IMR-90 (cell line): Measurements from ENCODE around the gene RAB11A. TPM values are rescaled to one million over a fixed set of nuclear protein-coding genes. Genes with fewer than 3 reads are reported as not detected.

Source experiments
- ATAC-seq: fragments of 200-7000 bp; cut with Tn5 transposase; 2 replicates; pipeline ENCODE4 v1.9.1; 2020; ENCODE audit warnings: low read depth, mild to moderate bottlenecking, moderate library complexity
- BruUV-seq: library from RNA; stranded (reverse); fragments of 400-500 nt; replicated peaks from 2 replicates; lab custom pipeline; 2021; lab: Mats Ljungman, UMichigan
- CTCF ChIA-PET: fragments of 300-600 bp; formaldehyde crosslinking; extraction: SDS; loops from one replicate; lab custom pipeline; 2021; ENCODE audit warnings: antibody characterized with exemption; lab: Yijun Ruan, JAX
- POLR2A ChIA-PET: fragments of 300-600 bp; sonication (Branson Sonifier 250); formaldehyde crosslinking; loops from one replicate; lab custom pipeline; 2022; ENCODE audit warnings: antibody characterized with exemption; ENCODE audit not compliant: unreplicated experiment; lab: Charles Lee
- DNase-seq: peaks from one replicate; pipeline ENCODE4 v3.0.0; 2013
- H2AFZ ChIP-seq: replicated peaks from 2 replicates; pipeline ENCODE3; 2013; ENCODE audit warnings: low read length, mild to moderate bottlenecking; ENCODE audit not compliant: poor library complexity
- H2AK5ac ChIP-seq: 2 replicates; pipeline ENCODE4 v1.6.1; 2013; ENCODE audit warnings: low read depth, low read length, inconsistent platforms
- H2AK9ac ChIP-seq: replicated peaks from 2 replicates; pipeline ENCODE3; 2013; ENCODE audit warnings: mild to moderate bottlenecking, low read depth, low read length, moderate library complexity; ENCODE audit not compliant: poor library complexity
- H2BK120ac ChIP-seq: 2 replicates; pipeline ENCODE4 v1.6.1; 2013; ENCODE audit warnings: low read depth, low read length, inconsistent platforms
- H2BK15ac ChIP-seq: 3 replicates; pipeline ENCODE4 v1.6.1; 2013; ENCODE audit warnings: low read depth, low read length, inconsistent platforms
- H2BK20ac ChIP-seq: 2 replicates; pipeline ENCODE4 v1.6.1; 2013; ENCODE audit warnings: low read depth, mild to moderate bottlenecking, inconsistent platforms, low read length, moderate library complexity
- H2BK5ac ChIP-seq: 2 replicates; pipeline ENCODE4 v1.6.1; 2013; ENCODE audit warnings: mild to moderate bottlenecking, low read depth, low read length, inconsistent platforms; ENCODE audit not compliant: poor library complexity, severe bottlenecking
- H3K14ac ChIP-seq: replicated peaks from 2 replicates; pipeline ENCODE4 v1.6.1; 2013; ENCODE audit warnings: low read depth, low read length, inconsistent platforms
- H3K18ac ChIP-seq: 2 replicates; pipeline ENCODE4 v1.6.1; 2013; ENCODE audit warnings: low read depth, low read length, control low read depth
- H3K23ac ChIP-seq: 2 replicates; pipeline ENCODE4 v1.6.1; 2013; ENCODE audit warnings: low read depth, low read length, inconsistent platforms
- H3K27ac ChIP-seq: 2 replicates; pipeline ENCODE4 v1.5.1; 2013; ENCODE audit warnings: mild to moderate bottlenecking, control low read depth, low read length; ENCODE audit not compliant: insufficient read depth
- H3K27me3 ChIP-seq: 2 replicates; pipeline ENCODE4 v1.6.1; 2013; ENCODE audit warnings: low read length; ENCODE audit not compliant: control insufficient read depth, insufficient read depth
- H3K36me3 ChIP-seq: 2 replicates; pipeline ENCODE4 v1.6.1; 2013; ENCODE audit warnings: low read length, mixed read lengths; ENCODE audit not compliant: control insufficient read depth, insufficient read depth
- H3K4ac ChIP-seq: 2 replicates; pipeline ENCODE4 v1.6.1; 2013; ENCODE audit warnings: low read depth, low read length, inconsistent platforms
- H3K4me1 ChIP-seq: 2 replicates; pipeline ENCODE4 v1.6.1; 2013; ENCODE audit warnings: low read length, mixed read lengths; ENCODE audit not compliant: control insufficient read depth, insufficient read depth
- H3K4me2 ChIP-seq: 2 replicates; pipeline ENCODE4 v1.6.1; 2013; ENCODE audit warnings: low read depth, mild to moderate bottlenecking, control low read depth, low read length, moderate library complexity
- H3K4me3 ChIP-seq: 2 replicates; pipeline ENCODE4 v1.5.1; 2013; ENCODE audit warnings: low read depth, mild to moderate bottlenecking, control low read depth, low read length, moderate library complexity; ENCODE audit not compliant: insufficient read depth
- H3K56ac ChIP-seq: 2 replicates; pipeline ENCODE4 v1.6.1; 2013; ENCODE audit warnings: low read length, inconsistent platforms; ENCODE audit not compliant: insufficient read depth; ENCODE audit errors: extremely low read depth
- H3K79me1 ChIP-seq, 2 experiments: 2 replicates each; pipeline ENCODE4 v1.6.1; 2013; ENCODE audit warnings: low read length in 2 of 2, inconsistent platforms in 1 of 2, low read depth in 1 of 2
- H3K9ac ChIP-seq: 2 replicates; pipeline ENCODE4 v1.6.1; 2013; ENCODE audit warnings: low read depth, low read length, control low read depth
- H3K9me1 ChIP-seq: 2 replicates; pipeline ENCODE4 v1.6.1; 2013; ENCODE audit warnings: low read length, inconsistent platforms; ENCODE audit not compliant: insufficient read depth
- H3K9me3 ChIP-seq: 2 replicates; pipeline ENCODE4 v1.6.1; 2013; ENCODE audit warnings: low read length; ENCODE audit not compliant: control insufficient read depth, insufficient read depth
- H4K20me1 ChIP-seq: 2 replicates; pipeline ENCODE4 v1.6.1; 2013; ENCODE audit warnings: low read length, inconsistent platforms; ENCODE audit not compliant: insufficient read depth
- H4K5ac ChIP-seq: 2 replicates; pipeline ENCODE4 v1.6.1; 2013; ENCODE audit warnings: mild to moderate bottlenecking, low read depth, low read length, control low read depth
- H4K8ac ChIP-seq, 2 experiments: 2 replicates each; pipeline ENCODE4 v1.6.1; 2013; ENCODE audit warnings: low read depth in 2 of 2, low read length in 2 of 2, control low read depth in 1 of 2, inconsistent platforms in 1 of 2
- H4K91ac ChIP-seq: 2 replicates; pipeline ENCODE4 v1.6.1; 2013; ENCODE audit warnings: low read depth, low read length, inconsistent platforms; ENCODE audit not compliant: insufficient read depth
- MAFK ChIP-seq: IDR thresholded peaks from 2 replicates; pipeline ENCODE4 v1.6.1; 2012; ENCODE audit warnings: low read depth, low read length, improper control_type of control experiment
- WGBS, 2 experiments: methylation state at CpG; one replicate each; pipeline versions ENCODE4 v1.1.5 to v1.1.7; 2013; ENCODE audit warnings: missing lambda C conversion rate in 2 of 2; ENCODE audit not compliant: insufficient read length in 1 of 2; ENCODE audit errors: extremely low coverage in 2 of 2; 5-methylcytosine and 5-hydroxymethylcytosine counted together
- dilution Hi-C: fragments of 300-500 bp; cut with HindIII; formaldehyde crosslinking; loops from one replicate; pipeline ENCODE4 v1.14.3; 2018; ENCODE audit warnings: low sequenced_read_pairs; ENCODE audit not compliant: unreplicated experiment
- in situ Hi-C: fragments of 300-500 bp; cut with MboI; formaldehyde crosslinking; loops from 3 replicates; pipeline ENCODE4 v1.14.3; 2019; ENCODE audit warnings: low sequenced_read_pairs, inconsistent platforms, mixed read lengths
- intact Hi-C: fragments of 100-400 bp; cut with micrococcal nuclease; formaldehyde crosslinking; loops from 2 replicates; pipeline ENCODE4 v1.10.0; 2022
- polyA plus RNA-seq, 3 experiments: library from polyadenylated mRNA; depleted of rRNA; stranded (reverse); fragments of >200 nt; gene quantifications; 2 replicates each; pipeline ENCODE4 v1.2.3, GENCODE V29; 2012; ENCODE audit warnings: low replicate concordance in 1 of 3
- total RNA-seq: library from RNA; depleted of rRNA; stranded (reverse); fragments of >200 nt; gene quantifications from 2 replicates; pipeline ENCODE4 v1.2.3, GENCODE V29; 2012
- TF ChIP-seq, protein P1 (sequence below): fragments of 150-350 bp; IDR thresholded peaks from 2 replicates; pipeline ENCODE4 v1.6.1; 2016; ENCODE audit warnings: low read depth, mild to moderate bottlenecking, low read length, moderate library complexity, borderline replicate concordance

Gene RAB11A
- total and polyA plus RNA-seq, 2 of the 4 experiments (the other 2 are of a cell fraction) = 341 to 462 TPM

DNA sequence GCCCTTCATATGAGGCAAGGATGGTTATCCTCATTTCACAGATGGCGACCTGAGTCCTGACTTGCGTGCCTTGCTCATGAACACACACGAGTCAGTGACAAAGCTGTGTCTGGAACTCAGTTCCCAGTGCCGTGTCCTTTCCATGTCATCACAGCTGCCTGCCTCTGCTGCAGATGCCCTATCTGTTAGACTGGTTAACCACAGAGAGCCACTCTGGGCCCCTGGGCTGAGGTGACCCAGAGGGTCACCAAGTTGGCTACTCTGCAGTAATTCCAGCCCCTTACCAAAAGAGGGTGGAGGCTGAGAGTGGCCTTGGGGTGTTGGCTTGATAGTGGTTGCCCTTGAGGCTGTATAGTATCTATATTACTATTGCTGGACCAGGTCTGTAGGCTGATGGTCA, 41.0 kb downstream of the RAB11A start:
- no peaks in the 10 kb centered on the region for H4K20me1 ChIP-seq
- no peak overlapping the region for H3K23ac ChIP-seq
- H4K91ac ChIP-seq = no peak overlapping the region
- H3K4me3 ChIP-seq = no peak overlapping the region
- H3K36me3 ChIP-seq = peaks cover 29% of the 10 kb centered on the region
- H3K79me1 ChIP-seq = peaks cover 0 to 2% of the 10 kb centered on the region in 2 experiments; a peak in 2 of 4 replicates
- WGBS, 2 experiments = 90% methylated on average over 3 of the region's 4 CpGs; no CpG with 5 or more reads in 1 of the 2 experiments
- in situ Hi-C loops (loop anchor here (25.0 kb wide), 1 partner anchor 577 kb away; the partner anchor contains the start of gene SNAPC5), dilution Hi-C loops (no loop called here), intact Hi-C loops (no loop called here)
- no peak overlapping the region for H3K9ac ChIP-seq
- no peak overlapping the region for H3K18ac ChIP-seq
- no peak overlapping the region for H2AFZ ChIP-seq
- no peak overlapping the region for H2BK5ac ChIP-seq
- TF ChIP-seq, protein P1, sequence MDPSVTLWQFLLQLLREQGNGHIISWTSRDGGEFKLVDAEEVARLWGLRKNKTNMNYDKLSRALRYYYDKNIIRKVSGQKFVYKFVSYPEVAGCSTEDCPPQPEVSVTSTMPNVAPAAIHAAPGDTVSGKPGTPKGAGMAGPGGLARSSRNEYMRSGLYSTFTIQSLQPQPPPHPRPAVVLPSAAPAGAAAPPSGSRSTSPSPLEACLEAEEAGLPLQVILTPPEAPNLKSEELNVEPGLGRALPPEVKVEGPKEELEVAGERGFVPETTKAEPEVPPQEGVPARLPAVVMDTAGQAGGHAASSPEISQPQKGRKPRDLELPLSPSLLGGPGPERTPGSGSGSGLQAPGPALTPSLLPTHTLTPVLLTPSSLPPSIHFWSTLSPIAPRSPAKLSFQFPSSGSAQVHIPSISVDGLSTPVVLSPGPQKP = no peak
- TF ChIP-seq MAFK = no peak
- H2AK9ac ChIP-seq = no peak overlapping the region
- no peak overlapping the region for H2AK5ac ChIP-seq
- H3K4me2 ChIP-seq = no peak overlapping the region
- no peaks in the 10 kb centered on the region for H3K4me1 ChIP-seq
- no peak for DNase-seq
- no peak overlapping the region for H2BK20ac ChIP-seq
- H3K27me3 ChIP-seq = no peaks in the 10 kb centered on the region
- H4K8ac ChIP-seq = no peak overlapping the region
- no peak overlapping the region for H3K4ac ChIP-seq
- no TSS peak for BruUV-seq
- no peak overlapping the region for H2BK120ac ChIP-seq
- CTCF ChIA-PET = no interaction called here
- H3K27ac ChIP-seq = no peak overlapping the region
- no peak overlapping the region for H3K14ac ChIP-seq
- H3K9me1 ChIP-seq = peaks cover 8% of the 10 kb centered on the region; the same call in 1 of the 2 replicates
- H4K5ac ChIP-seq = no peak overlapping the region
- no peak overlapping the region for H2BK15ac ChIP-seq
- POLR2A ChIA-PET = no interaction called here
- H3K9me3 ChIP-seq = no peaks in the 10 kb centered on the region
- no peak overlapping the region for H3K56ac ChIP-seq
- ATAC-seq = no peak
